DND-41 (cell line): ENCODE measurements around the gene RIPOR2.
"Not testable (repeated sequence)": the region's sequence is repeated elsewhere in the genome, so short reads cannot be mapped to it uniquely, and the experiment has no call there.

Source experiments
- ATAC-seq: fragments of 200-7000 bp; cut with Tn5 transposase; 3 replicates; pipeline ENCODE4 v1.9.1; 2021; ENCODE audit warnings: low read depth; ENCODE audit not compliant: insufficient read depth
- DNase-seq: peaks from one replicate; pipeline ENCODE4 v3.0.0-alpha.2; 2020
- H2AFZ ChIP-seq: 2 replicates; pipeline ENCODE4 v1.6.0; 2012; ENCODE audit warnings: low read depth, low read length
- H3K27ac ChIP-seq: 2 replicates; pipeline ENCODE4 v1.5.1; 2012; ENCODE audit warnings: low read length, inconsistent platforms
- H3K27me3 ChIP-seq: fragments of 200-600 bp; sonication (generic); 2 replicates; pipeline ENCODE4 v1.6.0; 2012; ENCODE audit warnings: low read length, mild to moderate bottlenecking, inconsistent platforms; ENCODE audit not compliant: insufficient read depth, poor library complexity
- H3K36me3 ChIP-seq: 2 replicates; pipeline ENCODE4 v1.5.1; 2012; ENCODE audit warnings: low read length, inconsistent platforms; ENCODE audit not compliant: insufficient read depth
- H3K4me1 ChIP-seq: 2 replicates; pipeline ENCODE4 v1.5.1; 2012; ENCODE audit warnings: mild to moderate bottlenecking, low read length; ENCODE audit not compliant: insufficient read depth
- H3K4me2 ChIP-seq: 2 replicates; pipeline ENCODE4 v1.6.0; 2012; ENCODE audit warnings: mild to moderate bottlenecking, moderate library complexity, low read length, inconsistent platforms; ENCODE audit not compliant: insufficient read depth
- H3K4me3 ChIP-seq, 2 experiments: fragments of 200-600 bp in 1 of 2; shearing (Covaris generic) in 1 of 2; 2 replicates each; pipeline ENCODE4 v1.5.1; 2012 to 2016; ENCODE audit warnings: inconsistent platforms in 2 of 2, low read length in 2 of 2, mild to moderate bottlenecking in 2 of 2, low read depth in 1 of 2, moderate library complexity in 1 of 2
- H3K79me2 ChIP-seq: 2 replicates; pipeline ENCODE4 v1.6.0; 2012; ENCODE audit warnings: low read length, inconsistent platforms; ENCODE audit not compliant: insufficient read depth
- H3K9ac ChIP-seq: 2 replicates; pipeline ENCODE4 v1.6.0; 2012; ENCODE audit warnings: low read depth, mild to moderate bottlenecking, inconsistent platforms, low read length, moderate library complexity
- H3K9me3 ChIP-seq: 2 replicates; pipeline ENCODE4 v1.5.1; 2012; ENCODE audit warnings: low read length, moderate library complexity, mild to moderate bottlenecking, inconsistent platforms; ENCODE audit not compliant: insufficient read depth, severe bottlenecking
- H4K20me1 ChIP-seq: 2 replicates; pipeline ENCODE4 v1.6.0; 2012; ENCODE audit warnings: low read length; ENCODE audit not compliant: insufficient read depth
- EZH2 ChIP-seq: IDR thresholded peaks from 3 replicates; pipeline ENCODE4 v1.6.1; 2012; ENCODE audit warnings: borderline replicate concordance, low read depth, mild to moderate bottlenecking, moderate library complexity, low read length, inconsistent platforms; ENCODE audit not compliant: severe bottlenecking
- TF ChIP-seq, protein P1 (sequence below): IDR thresholded peaks from 2 replicates; pipeline ENCODE4 v1.5.1; 2012; ENCODE audit warnings: borderline replicate concordance, low read length, moderate library complexity, mild to moderate bottlenecking; ENCODE audit not compliant: poor library complexity, severe bottlenecking; ENCODE audit errors: extremely low read depth

RIPOR2 gene

DNA sequence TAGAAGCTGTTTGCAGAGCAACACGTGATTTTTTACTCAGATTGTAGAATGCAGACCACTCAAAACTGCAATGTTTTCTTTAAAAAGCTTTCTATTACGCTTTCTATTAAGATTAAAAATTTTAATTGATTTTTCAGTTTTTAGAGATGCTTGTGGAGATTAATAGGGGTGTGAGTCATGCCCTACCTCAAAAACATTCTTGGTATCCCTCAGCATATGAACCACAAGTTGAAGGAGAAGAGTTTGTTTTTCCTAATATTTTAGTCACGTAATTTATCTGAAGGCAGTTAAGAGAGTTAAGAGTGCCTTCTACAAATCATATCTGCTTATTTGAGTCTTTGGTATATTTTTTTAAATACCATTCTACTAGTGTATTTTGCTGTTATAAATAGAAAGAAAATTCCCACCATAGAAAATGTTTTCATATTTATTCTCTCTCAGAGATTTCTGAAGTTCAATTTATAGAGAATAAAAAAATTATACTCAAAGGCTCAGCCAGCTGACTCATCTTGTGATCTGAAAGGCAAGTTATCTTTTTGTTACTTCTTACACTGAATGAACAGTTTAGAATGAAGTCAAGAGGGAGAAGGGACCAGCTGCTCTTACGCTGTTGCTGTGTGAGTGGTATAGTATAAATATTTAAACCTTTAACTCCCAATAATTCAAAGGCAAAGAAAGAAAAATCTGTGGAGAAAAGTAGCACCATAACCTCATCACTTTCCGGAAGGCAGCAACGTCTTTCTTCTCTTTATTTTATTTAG, 7.6 kb downstream of the RIPOR2 start:
- Histone ChIP-seq H3K4me2 (no peak overlapping the region; the same call in 1 of the 2 replicates), H2AFZ (no peak overlapping the region), H3K36me3 (no peaks in the 10 kb centered on the region), H3K27me3 (no peaks in the 10 kb centered on the region), H3K79me2 (peaks cover 55% of the 10 kb centered on the region), H3K9ac (no peak overlapping the region), H4K20me1 (no peaks in the 10 kb centered on the region), H3K4me3 (no peak overlapping the region), H3K9me3 (no peaks in the 10 kb centered on the region), H3K4me1 (peaks cover 88% of the 10 kb centered on the region), H3K27ac (peak overlapping the region; percentile 96)
- DNase-seq (no peak), ATAC-seq (no peak)
- TF ChIP-seq, protein P1, sequence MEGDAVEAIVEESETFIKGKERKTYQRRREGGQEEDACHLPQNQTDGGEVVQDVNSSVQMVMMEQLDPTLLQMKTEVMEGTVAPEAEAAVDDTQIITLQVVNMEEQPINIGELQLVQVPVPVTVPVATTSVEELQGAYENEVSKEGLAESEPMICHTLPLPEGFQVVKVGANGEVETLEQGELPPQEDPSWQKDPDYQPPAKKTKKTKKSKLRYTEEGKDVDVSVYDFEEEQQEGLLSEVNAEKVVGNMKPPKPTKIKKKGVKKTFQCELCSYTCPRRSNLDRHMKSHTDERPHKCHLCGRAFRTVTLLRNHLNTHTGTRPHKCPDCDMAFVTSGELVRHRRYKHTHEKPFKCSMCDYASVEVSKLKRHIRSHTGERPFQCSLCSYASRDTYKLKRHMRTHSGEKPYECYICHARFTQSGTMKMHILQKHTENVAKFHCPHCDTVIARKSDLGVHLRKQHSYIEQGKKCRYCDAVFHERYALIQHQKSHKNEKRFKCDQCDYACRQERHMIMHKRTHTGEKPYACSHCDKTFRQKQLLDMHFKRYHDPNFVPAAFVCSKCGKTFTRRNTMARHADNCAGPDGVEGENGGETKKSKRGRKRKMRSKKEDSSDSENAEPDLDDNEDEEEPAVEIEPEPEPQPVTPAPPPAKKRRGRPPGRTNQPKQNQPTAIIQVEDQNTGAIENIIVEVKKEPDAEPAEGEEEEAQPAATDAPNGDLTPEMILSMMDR, result no peak
- TF ChIP-seq EZH2, result no peak

DNA sequence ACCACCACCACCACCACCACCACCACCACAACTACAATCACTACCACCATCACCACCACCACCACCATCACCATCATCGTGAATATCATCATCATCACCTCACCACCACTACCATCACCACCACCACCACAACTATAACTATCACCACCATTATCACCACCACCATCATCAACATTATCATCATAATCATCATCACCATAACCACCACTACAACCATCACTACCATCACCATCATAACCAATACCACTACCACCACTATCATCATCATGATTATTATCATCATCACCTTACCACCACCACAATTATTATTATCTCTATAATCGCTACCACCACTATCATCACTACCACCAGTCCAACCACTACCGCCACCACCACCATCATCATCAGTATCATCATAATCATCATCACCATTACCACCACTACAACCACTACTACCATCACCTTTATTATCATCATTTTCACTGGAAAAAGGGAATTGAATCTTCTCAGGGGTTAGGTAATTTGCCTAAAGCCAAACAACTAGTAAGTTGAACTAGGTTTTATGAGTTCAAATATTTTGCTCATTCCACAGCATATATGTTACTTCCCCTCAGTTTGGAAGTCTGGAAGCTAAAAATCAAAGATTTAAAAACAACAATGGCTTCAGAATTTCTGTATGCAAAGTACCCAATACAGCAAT, 8.3 kb downstream of the RIPOR2 start:
- H3K79me2 ChIP-seq, result peaks cover 60% of the 10 kb centered on the region
- no peak for TF ChIP-seq EZH2
- TF ChIP-seq, protein P1, result no peak
- DNase-seq (no peak), ATAC-seq (no peak)
- H3K36me3 ChIP-seq, result no peaks in the 10 kb centered on the region
- H3K4me2 ChIP-seq, result no peak overlapping the region
- H4K20me1 ChIP-seq, result no peaks in the 10 kb centered on the region
- no peak overlapping the region for H2AFZ ChIP-seq
- H3K9ac ChIP-seq, result no peak overlapping the region
- H3K4me3 ChIP-seq, result no peak overlapping the region
- H3K9me3 ChIP-seq, result no peaks in the 10 kb centered on the region
- peak overlapping the region; percentile 96; the same call in 1 of the 2 replicates for H3K27ac ChIP-seq
- H3K4me1 ChIP-seq, result peaks cover 88% of the 10 kb centered on the region
- no peaks in the 10 kb centered on the region for H3K27me3 ChIP-seq

DNA sequence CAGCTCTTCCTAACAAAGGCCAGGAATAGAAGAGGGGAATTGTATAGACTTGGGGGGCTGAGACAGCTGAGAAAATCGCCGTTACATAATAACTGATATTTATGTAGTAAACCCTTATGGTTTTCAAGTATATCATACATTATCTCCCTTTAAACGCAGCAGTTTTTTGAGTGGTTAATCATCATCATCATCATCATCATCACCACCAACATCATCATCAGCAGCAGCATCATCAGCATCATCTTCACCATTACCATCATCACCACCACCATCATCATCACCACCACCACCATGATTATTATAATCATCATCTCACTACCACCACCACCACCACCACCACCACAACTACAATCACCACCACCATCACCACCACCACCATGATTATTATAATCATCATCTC, 9.1 kb downstream of the RIPOR2 start:
- DNase-seq, H2AFZ ChIP-seq, H3K36me3 ChIP-seq, H3K9me3 ChIP-seq, H3K4me3 ChIP-seq, ATAC-seq, H4K20me1 ChIP-seq, H3K27me3 ChIP-seq: not testable (repeated sequence)
- H3K4me2 ChIP-seq, result peak overlapping the region; percentile 51
- H3K9ac ChIP-seq, result 0 out of 2 replicates have a peak overlapping the region, but pooled peaks have one; percentile 6
- H3K27ac ChIP-seq, result peak overlapping the region; percentile 78
- peaks cover 87% of the 10 kb centered on the region for H3K4me1 ChIP-seq
- H3K79me2 ChIP-seq, result peaks cover 63% of the 10 kb centered on the region

DNA sequence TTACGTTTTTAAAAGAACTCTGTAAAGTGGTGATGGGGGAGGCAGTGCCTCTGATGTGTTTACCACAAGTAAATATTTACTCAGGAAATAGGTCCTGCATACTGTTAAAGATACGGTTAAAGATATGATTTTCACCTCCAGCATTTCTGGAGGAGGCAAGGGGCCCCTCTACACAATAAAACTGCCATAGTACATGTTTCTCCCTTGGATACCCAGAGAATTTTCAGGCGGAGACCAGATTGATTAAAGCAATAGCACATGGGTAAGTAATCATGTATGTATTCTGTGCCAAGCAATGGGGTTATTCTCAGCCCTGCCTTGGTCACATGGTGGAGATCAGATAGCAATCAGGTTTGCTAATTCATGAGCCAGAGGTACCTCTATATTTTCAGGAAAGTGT, 9.6 kb downstream of the RIPOR2 start:
- TF ChIP-seq, protein P1, result no peak
- H3K4me2 ChIP-seq, result peak overlapping the region; percentile 51
- H3K27ac ChIP-seq, result peak overlapping the region; percentile 78
- no peaks in the 10 kb centered on the region for H3K9me3 ChIP-seq
- no peak overlapping the region; the same call in 1 of the 2 replicates for H2AFZ ChIP-seq
- no peaks in the 10 kb centered on the region for H3K27me3 ChIP-seq
- peaks cover 87% of the 10 kb centered on the region for H3K4me1 ChIP-seq
- H4K20me1 ChIP-seq, result no peaks in the 10 kb centered on the region
- DNase-seq (peak; percentile 46), ATAC-seq (peak; percentile 74)
- no peak overlapping the region for H3K4me3 ChIP-seq
- peaks cover 67% of the 10 kb centered on the region for H3K79me2 ChIP-seq
- 0 out of 2 replicates have a peak overlapping the region, but pooled peaks have one; percentile 6 for H3K9ac ChIP-seq
- no peaks in the 10 kb centered on the region for H3K36me3 ChIP-seq
